ENCODE measurements around the gene MAML1. TPM values are rescaled to one million over a fixed set of nuclear protein-coding genes. Genes with fewer than 3 reads are reported as not detected.

MAML1 gene
- total RNA-seq, 1 donor from 2014 or later: 54.8 TPM

GRCh38 chr5:179697993-179698934, 34.4 kb upstream of the MAML1 start:
- peaks cover 17% of the 10 kb centered on the region for H3K4me1 Mint-ChIP-seq (ENCODE audit: low read depth)
- no peak for TF ChIP-seq CTCF (IDR thresholded peaks at IDR 0.05; ENCODE audit: unreplicated experiment)
- peak overlapping the region; percentile 98 for H3K4me3 Mint-ChIP-seq (ENCODE audit: low read depth)
- H3K27ac Mint-ChIP-seq: peak overlapping the region; percentile 99
- H3K9me3 Mint-ChIP-seq (ENCODE audit: low read depth): no peaks in the 10 kb centered on the region
- no peaks in the 10 kb centered on the region for H3K27me3 Mint-ChIP-seq
- peak; percentile 98 for DNase-seq (ENCODE audit: low spot score, unreplicated experiment)
- H3K36me3 Mint-ChIP-seq (ENCODE audit: insufficient read depth): peaks cover 8% of the 10 kb centered on the region

GRCh38 chr5:179698935-179699615, 33.5 kb upstream of the MAML1 start, which contains the start of gene CANX:
TSS of gene CANX (plus strand) at chr5:179698967. CDS start at chr5:179705682, 6,715 bp downstream.
- no peaks in the 10 kb centered on the region for H3K9me3 Mint-ChIP-seq (ENCODE audit: low read depth)
- H3K27ac Mint-ChIP-seq: peak within 1 kb of the TSS; percentile 100
- DNase-seq (ENCODE audit: low spot score, unreplicated experiment): no peak
- no peak for TF ChIP-seq CTCF (IDR thresholded peaks at IDR 0.05; ENCODE audit: unreplicated experiment)
- no peaks in the 10 kb centered on the region for H3K27me3 Mint-ChIP-seq
- peaks cover 23% of the 10 kb centered on the region for H3K4me1 Mint-ChIP-seq (ENCODE audit: low read depth)
- peaks cover 16% of the 10 kb centered on the region for H3K36me3 Mint-ChIP-seq (ENCODE audit: insufficient read depth)
- H3K4me3 Mint-ChIP-seq (ENCODE audit: low read depth): peak within 1 kb of the TSS; percentile 98

- no peak for DNase-seq (ENCODE audit: low spot score, unreplicated experiment)
- peaks cover 16% of the 10 kb centered on the region for H3K36me3 Mint-ChIP-seq (ENCODE audit: insufficient read depth)
- H3K4me1 Mint-ChIP-seq (ENCODE audit: low read depth): peaks cover 23% of the 10 kb centered on the region
- no peaks in the 10 kb centered on the region for H3K9me3 Mint-ChIP-seq (ENCODE audit: low read depth)
- no peak for TF ChIP-seq CTCF (IDR thresholded peaks at IDR 0.05; ENCODE audit: unreplicated experiment)
- H3K4me3 Mint-ChIP-seq (ENCODE audit: low read depth): peak overlapping the region; percentile 98
- H3K27me3 Mint-ChIP-seq: no peaks in the 10 kb centered on the region
- peak overlapping the region; percentile 100 for H3K27ac Mint-ChIP-seq
Observed at GRCh38 chr5:179699616-179700237, 32.9 kb upstream of the MAML1 start.

GRCh38 chr5:179700401-179700918, 32.2 kb upstream of the MAML1 start:
- peak overlapping the region; percentile 98 for H3K4me3 Mint-ChIP-seq (ENCODE audit: low read depth)

More at GRCh38 chr5:179700401-179700918, 32.2 kb upstream of the MAML1 start:
- no peak for TF ChIP-seq CTCF (IDR thresholded peaks at IDR 0.05; ENCODE audit: unreplicated experiment)
- Mint-ChIP-seq H3K27ac (peak overlapping the region; percentile 100), H3K27me3 (no peaks in the 10 kb centered on the region), H3K4me1 (ENCODE audit: low read depth) (peaks cover 23% of the 10 kb centered on the region), H3K36me3 (ENCODE audit: insufficient read depth) (peaks cover 21% of the 10 kb centered on the region), H3K9me3 (ENCODE audit: low read depth) (no peaks in the 10 kb centered on the region)
- no peak for DNase-seq (ENCODE audit: low spot score, unreplicated experiment)
